ENCODE data around the gene ASTN2.

DNA sequence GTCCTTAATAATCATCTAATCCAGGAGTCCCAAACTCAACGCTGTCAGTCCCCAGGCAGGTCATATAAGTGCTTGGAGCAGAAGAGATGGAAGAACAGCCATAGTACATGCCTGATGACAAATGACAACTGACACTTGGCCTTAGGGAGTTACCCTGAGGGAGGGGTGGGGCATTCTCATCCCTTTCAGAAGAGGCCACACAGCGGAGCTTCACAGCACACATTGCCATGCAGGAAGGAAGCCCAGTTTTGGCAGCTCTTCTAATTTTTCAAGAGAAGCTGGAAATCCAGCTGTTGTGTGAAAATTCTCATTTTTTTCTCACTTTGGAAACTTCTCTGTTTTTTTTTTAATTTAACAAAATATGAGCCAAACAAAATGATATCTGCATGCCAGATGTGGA, 89.0 kb downstream of the ASTN2 start:
- TF ChIP-seq ZNF274 (IDR thresholded peaks at IDR 0.05; ENCODE audit: low read depth, low read length): no peak
- no peak for TF ChIP-seq YY1 (IDR thresholded peaks at IDR 0.05; ENCODE audit: insufficient read depth, insufficient read length)
- TF ChIP-seq SUZ12 (IDR thresholded peaks at IDR 0.05; ENCODE audit: extremely low read depth, insufficient read depth, insufficient read length): no peak

All from NT2/D1 (cell line).